Small intestine (tissue), 7 donors: ENCODE data around the gene TIMM23B. TPM values are rescaled to one million over a fixed set of nuclear protein-coding genes. Genes with fewer than 3 reads are reported as not detected.
"Not testable (repeated sequence)": the region's sequence is repeated elsewhere in the genome, so short reads cannot be mapped to it uniquely, and the experiment has no call there.

Experiments used
- DNase-seq, 2 donors: peaks; one replicate each; pipeline versions ENCODE4 v3.0.0 to v3.0.0-alpha.2; 2013
- FAIRE-seq: peaks from 2 replicates; lab custom pipeline; 2012; peaks lifted over from hg19 to GRCh38; lab: Jason Lieb, UNC
- H3K27ac ChIP-seq, 3 donors: one replicate each; pipeline ENCODE4 v1.5.1; 2013; ENCODE audit warnings: low read length in 2 of 3, mild to moderate bottlenecking in 2 of 3, control low read depth in 1 of 3, inconsistent platforms in 1 of 3, low read depth in 1 of 3, moderate library complexity in 1 of 3
- H3K27me3 ChIP-seq, 3 donors: one replicate each; pipeline ENCODE4 v1.6.1; 2013; ENCODE audit warnings: low read length in 3 of 3, inconsistent platforms in 1 of 3; ENCODE audit not compliant: control insufficient read depth in 3 of 3, insufficient read depth in 3 of 3
- H3K36me3 ChIP-seq, 3 donors: one replicate each; pipeline ENCODE4 v1.6.1; 2013; ENCODE audit warnings: low read length in 3 of 3, inconsistent platforms in 1 of 3, low read depth in 1 of 3, mild to moderate bottlenecking in 1 of 3, moderate library complexity in 1 of 3; ENCODE audit not compliant: control insufficient read depth in 3 of 3, insufficient read depth in 2 of 3
- H3K4me1 ChIP-seq, 3 donors: one replicate each; pipeline ENCODE4 v1.6.1; 2013; ENCODE audit warnings: low read length in 2 of 3, inconsistent platforms in 1 of 3, low read depth in 1 of 3, mild to moderate bottlenecking in 1 of 3, moderate library complexity in 1 of 3; ENCODE audit not compliant: control insufficient read depth in 3 of 3, insufficient read depth in 2 of 3
- H3K4me3 ChIP-seq, 3 donors: one replicate each; pipeline ENCODE4 v1.5.1; 2013; ENCODE audit warnings: low read length in 3 of 3, control low read depth in 1 of 3, inconsistent platforms in 1 of 3, low read depth in 1 of 3, mild to moderate bottlenecking in 1 of 3, moderate library complexity in 1 of 3
- H3K9me3 ChIP-seq, 2 donors: one replicate each; pipeline ENCODE4 v1.6.1; 2013; ENCODE audit warnings: low read depth in 1 of 2, low read length in 1 of 2; ENCODE audit not compliant: control insufficient read depth in 2 of 2, insufficient read depth in 1 of 2
- WGBS, 3 donors: extraction: QIAGEN DNeasy Blood & Tissue Kit; methylation state at CpG; one replicate each; pipeline ENCODE4 v1.1.7; 2013; 5-methylcytosine and 5-hydroxymethylcytosine counted together
- polyA plus RNA-seq, 4 donors: library from polyadenylated mRNA; stranded (reverse) in 3 of 4; unstranded in 1 of 4; fragments of 200-250 nt in 3 of 4; fragments of 120-200 nt in 1 of 4; gene quantifications; one replicate each; pipeline versions ENCODE4 v1.2.1 to v1.2.3, GENCODE V29; 2013
- donor health status: healthy with polysubstance abuse.
- donor health status: control.
- donor health status: control.
- donor health status: Bipolar disorder and iron deficiency.
- donor health status: healthy.

The TIMM23B gene
- polyA plus RNA-seq, 4 donors: 3.4 to 12.7 (median 7.6) TPM

- FAIRE-seq, H3K27ac ChIP-seq, H3K9me3 ChIP-seq, H3K36me3 ChIP-seq, H3K4me3 ChIP-seq, H3K4me1 ChIP-seq, H3K27me3 ChIP-seq, DNase-seq: not testable (repeated sequence)
- WGBS, 3 donors: 67 to 85% (median 71%) methylated on average over 1 to 2 of the region's 7 CpGs
Measured at GRCh38 chr10:50014024-50014423, 72.2 kb downstream of the TIMM23B start.

- not testable (repeated sequence) for H3K36me3 ChIP-seq, FAIRE-seq, H3K4me1 ChIP-seq, DNase-seq, H3K27me3 ChIP-seq, H3K4me3 ChIP-seq, H3K9me3 ChIP-seq, H3K27ac ChIP-seq
- 81 to 85% (median 81%) methylated on average over 9 of the region's 9 CpGs for WGBS, 3 donors
Measured at GRCh38 chr10:50015596-50016220, 73.9 kb downstream of the TIMM23B start.

GRCh38 chr10:50016926-50017325 is 75.1 kb downstream of the TIMM23B start:
- not testable (repeated sequence) for H3K27ac ChIP-seq, FAIRE-seq, H3K27me3 ChIP-seq, H3K36me3 ChIP-seq, H3K9me3 ChIP-seq, H3K4me3 ChIP-seq, DNase-seq, H3K4me1 ChIP-seq
- WGBS, 3 donors: 80 to 94% (median 84%) methylated on average over 5 of the region's 5 CpGs

- H3K27me3 ChIP-seq, DNase-seq: not testable (repeated sequence)
- whole genome bisulfite sequencing, 3 donors: 83 to 91% (median 90%) methylated on average over 4 to 5 of the region's 5 CpGs
Measured at GRCh38 chr10:50017646-50018045, 75.8 kb downstream of the TIMM23B start.

GRCh38 chr10:50019279-50019678 is 77.4 kb downstream of the TIMM23B start:
- FAIRE-seq: not testable (repeated sequence)

More at GRCh38 chr10:50017646-50018045, 75.8 kb downstream of the TIMM23B start:
- H3K36me3 ChIP-seq, H3K4me3 ChIP-seq, H3K4me1 ChIP-seq, H3K9me3 ChIP-seq, H3K27ac ChIP-seq, FAIRE-seq: not testable (repeated sequence)

GRCh38 chr10:50020451-50021024 is 78.7 kb downstream of the TIMM23B start:
- not testable (repeated sequence) for H3K9me3 ChIP-seq, H3K4me1 ChIP-seq, H3K4me3 ChIP-seq, DNase-seq, H3K27ac ChIP-seq, H3K36me3 ChIP-seq, FAIRE-seq
- H3K27me3 ChIP-seq: peaks cover 0 to 14% (median 0%) of the 10 kb centered on the region in 3 donors
- 89 to 91% (median 90%) methylated on average over 12 to 13 of the region's 13 CpGs for WGBS, 3 donors

More at GRCh38 chr10:50019279-50019678, 77.4 kb downstream of the TIMM23B start:
- H3K27ac ChIP-seq, H3K27me3 ChIP-seq, H3K36me3 ChIP-seq, H3K9me3 ChIP-seq, H3K4me1 ChIP-seq, H3K4me3 ChIP-seq, DNase-seq: not testable (repeated sequence)
- WGBS, 3 donors: 81 to 89% (median 86%) methylated on average over 3 of the region's 3 CpGs

GRCh38 chr10:50021646-50022045 is 79.8 kb downstream of the TIMM23B start:
- Histone ChIP-seq H3K27ac (no peak overlapping the region), H3K27me3 (peaks cover 0 to 24% (median 0%) of the 10 kb centered on the region in 3 donors), H3K9me3 (no peaks in the 10 kb centered on the region), H3K36me3 (no peaks in the 10 kb centered on the region), H3K4me1 (no peaks in the 10 kb centered on the region), H3K4me3 (no peak overlapping the region)
- DNase-seq (no peak), FAIRE-seq (no peak)
- 68 to 80% (median 76%) methylated on average over 3 of the region's 3 CpGs for WGBS, 3 donors
